Stimulated activated CD8-positive, alpha-beta memory T cell treated with anti-CD3 and anti-CD28 coated beads, Interleukin-7, amount 100 ng/mL, for 48 hours (primary cell): Measurements from ENCODE around the gene CCDC183.
A peak's percentile ranks its signal among the peaks of the same experiment; 100 is the strongest.

Experiments used
- DNase-seq, 2 donors: peaks; one replicate each; pipeline ENCODE4 v3.0.0-alpha.2; 2020; ENCODE audit warnings: low read depth in 1 of 2; ENCODE audit errors: extremely low read depth in 1 of 2

The CCDC183 gene

DNA sequence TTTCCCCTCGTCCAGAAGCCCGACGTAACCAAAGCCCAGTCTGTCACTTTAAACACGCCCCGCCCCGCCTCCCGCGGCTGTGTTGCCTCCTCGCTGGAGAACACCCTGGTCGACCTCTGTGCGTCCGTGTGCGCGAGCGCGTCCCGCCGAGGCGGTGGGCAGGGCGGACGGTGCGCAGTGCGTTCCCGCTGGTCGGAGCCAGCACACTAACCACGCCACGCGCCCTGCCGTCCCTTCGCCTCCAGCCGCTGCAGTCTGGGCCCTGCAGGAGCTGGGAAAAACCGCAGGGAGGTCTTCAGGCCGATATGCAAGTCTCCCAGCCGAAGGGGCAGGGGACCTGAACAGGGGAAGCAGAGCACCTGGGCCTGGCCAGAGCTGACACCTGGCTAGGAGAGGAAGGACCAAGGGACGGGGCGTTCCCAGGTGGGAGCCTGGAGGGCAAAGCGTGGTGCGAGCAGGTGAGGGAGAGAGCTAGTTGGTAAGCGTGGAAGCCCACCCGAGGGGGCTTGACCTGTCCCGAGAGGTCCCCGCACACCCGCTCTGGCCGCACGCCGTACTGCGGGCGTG lies 51.8 kb downstream of the CCDC183 start:
- DNase-seq = peak; percentile 66 to 86

DNA sequence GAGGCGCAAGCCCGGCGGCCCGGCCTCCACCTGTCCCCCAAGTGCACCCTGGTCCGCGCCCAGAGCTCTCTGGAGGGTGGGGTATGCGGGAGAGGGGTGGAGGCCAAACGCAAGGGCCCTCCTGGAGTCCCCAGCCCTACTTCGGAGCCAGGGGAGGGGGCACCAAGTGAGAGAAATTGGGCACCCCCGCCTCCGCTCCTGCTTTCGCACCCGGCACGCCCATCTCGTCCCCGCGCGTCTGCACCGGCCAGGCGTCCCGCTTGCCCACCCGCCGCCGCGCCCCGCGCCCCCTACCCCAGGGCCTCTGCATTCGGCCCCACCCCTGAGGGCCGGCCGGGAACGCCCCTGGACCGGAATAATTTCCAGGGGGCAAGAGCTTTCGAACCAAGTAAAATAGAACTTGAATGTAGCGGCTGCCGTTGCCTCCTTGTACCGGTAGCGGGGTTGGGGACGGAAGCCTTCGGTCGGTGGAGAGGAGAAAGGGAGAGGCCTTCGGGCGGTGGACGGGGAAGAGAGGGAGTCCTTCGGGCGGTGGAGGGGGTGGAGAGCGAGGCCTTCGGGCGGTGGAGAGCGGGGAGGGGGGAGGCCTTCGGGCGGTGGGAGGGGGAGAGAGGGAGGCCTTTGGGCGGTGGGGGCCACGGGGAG lies 52.4 kb downstream of the CCDC183 start:
- DNase-seq = no peak

DNA sequence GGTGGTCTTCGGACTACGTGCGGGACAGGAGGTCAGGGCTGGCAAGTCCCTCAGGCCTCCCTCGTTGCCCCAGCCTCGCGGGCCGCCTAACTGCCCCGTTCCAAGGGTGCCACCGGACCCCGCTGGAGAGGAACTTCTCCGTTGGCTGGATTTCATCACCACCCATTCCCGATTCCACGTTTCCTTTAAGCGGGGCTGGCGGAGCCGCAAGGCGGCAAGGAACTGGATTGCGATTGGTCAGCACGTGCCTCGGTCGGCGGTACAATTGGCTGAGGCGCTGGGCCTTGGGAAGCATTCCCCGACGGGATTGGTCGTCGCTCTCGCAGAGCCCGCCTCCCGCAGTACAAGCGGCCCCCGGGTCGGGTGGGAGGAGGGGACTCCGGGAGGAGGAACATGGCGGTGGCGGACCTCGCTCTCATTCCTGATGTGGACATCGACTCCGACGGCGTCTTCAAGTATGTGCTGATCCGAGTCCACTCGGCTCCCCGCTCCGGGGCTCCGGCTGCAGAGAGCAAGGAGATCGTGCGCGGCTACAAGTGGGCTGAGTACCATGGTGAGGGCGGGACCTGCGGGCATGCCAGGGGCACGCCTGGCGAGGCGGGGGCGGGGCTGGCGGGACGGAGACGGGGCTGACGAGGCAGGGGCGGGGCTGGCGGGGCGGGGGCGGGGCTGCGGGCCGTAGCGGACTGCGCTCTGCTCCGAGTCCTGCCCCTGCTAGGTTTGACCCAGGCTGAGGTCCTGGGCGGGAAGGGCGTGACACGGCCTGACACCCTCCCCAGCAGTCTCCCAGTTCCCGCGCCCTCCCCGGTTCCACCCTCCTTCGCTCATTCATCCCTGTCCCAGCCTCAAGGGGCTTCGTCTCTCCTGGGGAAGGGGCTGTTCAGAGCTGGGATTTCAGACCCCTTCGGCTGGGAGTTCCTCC lies 53.2 kb downstream of the CCDC183 start, which contains the start of gene PHPT1:
Gene PHPT1, plus strand, starts transcription at position 372 of the 922 bp plus-strand sequence. Its CDS starts 22 bp downstream, at position 394.
- DNase-seq = peak; percentile 95 to 97

DNA sequence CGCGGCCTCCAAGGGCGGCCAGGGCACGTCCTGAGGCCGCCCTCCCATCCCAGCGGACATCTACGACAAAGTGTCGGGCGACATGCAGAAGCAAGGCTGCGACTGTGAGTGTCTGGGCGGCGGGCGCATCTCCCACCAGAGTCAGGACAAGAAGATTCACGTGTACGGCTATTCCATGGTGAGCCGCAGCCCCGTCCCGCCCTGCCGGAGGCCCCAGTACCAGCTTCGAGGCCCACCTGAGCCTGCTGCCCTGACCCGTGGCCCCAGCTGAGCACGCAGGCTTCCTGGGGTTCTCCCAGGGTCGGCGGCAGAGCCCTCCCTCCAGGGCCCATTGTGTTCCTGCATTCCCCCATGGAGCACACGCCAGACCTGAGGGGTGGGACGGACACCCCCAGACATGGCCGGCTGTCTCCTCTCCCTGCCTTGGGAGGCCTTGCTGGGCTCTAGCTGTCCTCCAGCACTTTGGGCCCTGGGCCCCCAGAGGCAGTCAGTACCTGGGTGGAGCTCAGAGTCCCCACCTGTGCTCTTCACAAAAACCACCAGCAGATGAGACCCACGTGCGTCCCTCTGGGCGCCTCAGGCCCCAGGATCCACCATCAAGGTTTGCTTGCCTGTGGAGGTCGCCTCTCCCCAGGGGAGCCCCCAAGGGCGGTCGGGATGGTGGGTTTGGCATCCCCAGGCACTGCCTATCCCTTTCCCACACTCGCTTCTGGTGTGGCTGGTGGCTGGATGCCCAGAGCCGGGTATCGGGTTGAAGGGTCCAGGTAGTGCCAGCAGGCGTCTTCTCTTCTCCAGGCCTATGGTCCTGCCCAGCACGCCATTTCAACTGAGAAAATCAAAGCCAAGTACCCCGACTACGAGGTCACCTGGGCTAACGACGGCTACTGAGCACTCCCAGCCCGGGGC lies 54.1 kb downstream of the CCDC183 start:
- DNase-seq = no peak

DNA sequence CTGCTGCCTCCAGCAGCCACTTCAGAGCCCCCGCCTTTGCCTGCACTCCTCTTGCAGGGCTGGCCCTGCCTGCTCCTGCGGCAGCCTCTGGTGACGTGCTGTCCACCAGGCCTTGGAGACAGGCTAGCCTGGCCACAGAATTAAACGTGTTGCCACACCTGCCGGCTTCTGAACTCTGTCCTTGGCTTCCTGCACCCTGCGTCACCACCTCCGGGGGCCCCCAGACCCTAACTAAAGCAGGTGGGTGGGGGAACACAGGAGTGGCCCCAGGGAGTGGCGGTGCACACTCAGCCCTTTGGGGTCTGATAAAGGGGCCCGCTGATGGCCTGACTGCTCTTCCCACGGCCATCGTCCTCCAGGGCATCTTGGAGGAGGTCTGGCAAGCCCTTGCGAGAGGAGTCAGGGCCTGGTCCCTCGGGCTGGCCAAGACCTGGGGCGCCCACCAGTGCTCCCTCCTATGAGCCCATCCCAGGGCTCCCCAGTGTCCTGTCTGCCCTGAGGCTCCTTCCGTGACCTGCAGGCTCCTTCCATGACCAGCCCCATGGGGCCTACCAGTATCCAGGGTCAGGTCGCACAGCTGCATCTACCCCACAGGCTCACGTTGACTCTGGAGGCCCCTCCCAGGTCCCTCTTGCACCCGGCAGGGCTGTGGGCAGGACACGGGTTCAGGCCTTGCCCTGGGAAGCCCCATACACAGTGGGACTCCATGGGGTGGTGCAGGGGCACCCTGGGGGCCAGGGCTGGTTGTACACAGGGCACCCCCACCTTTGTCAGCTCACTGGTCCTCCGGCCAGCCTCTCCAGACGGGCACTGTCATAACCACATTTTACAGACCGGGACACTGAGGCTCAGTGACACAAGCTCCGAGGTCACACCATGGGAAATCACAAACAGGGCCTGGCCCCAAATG lies 55.0 kb downstream of the CCDC183 start:
- DNase-seq = no peak

DNA sequence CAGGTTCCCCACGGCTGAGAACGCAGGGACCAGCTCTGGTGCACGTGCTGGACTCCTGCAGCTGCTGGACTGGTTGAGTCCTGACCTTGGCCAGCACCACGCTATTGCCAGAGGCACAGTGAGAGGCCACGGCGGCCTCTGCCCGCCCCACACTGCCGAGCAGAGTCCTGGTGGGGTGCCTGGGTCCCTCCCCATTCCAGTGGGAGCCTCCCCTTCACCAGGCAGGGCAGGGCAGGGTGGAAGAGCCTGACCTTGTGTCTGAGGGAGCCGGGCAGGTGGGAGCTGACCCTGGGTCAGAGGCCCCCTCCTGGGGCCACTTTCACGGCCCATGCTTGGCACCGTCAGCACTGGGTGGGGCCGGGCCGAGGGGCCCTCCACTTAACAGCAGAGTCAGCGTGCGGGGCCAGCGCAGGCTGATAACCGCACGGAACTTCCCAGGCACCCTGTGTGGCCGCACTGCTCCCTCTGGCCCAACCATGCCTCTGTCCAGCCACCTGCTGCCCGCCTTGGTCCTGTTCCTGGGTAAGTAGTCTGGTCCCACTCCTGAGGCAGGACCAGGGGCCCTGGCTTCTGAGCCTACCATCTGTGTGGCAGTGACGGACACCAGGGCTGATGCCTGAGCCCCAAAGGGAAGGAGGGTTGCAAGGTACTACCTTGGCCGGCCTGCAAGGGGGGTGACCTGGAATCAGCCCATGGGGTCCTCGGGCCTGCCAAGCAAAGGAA lies 56.0 kb downstream of the CCDC183 start, which contains the start of gene MAMDC4:
Gene MAMDC4, plus strand, starts transcription at position 406 of the 723 bp plus-strand sequence. Its CDS starts 71 bp downstream, at position 477.
- DNase-seq = no peak

DNA sequence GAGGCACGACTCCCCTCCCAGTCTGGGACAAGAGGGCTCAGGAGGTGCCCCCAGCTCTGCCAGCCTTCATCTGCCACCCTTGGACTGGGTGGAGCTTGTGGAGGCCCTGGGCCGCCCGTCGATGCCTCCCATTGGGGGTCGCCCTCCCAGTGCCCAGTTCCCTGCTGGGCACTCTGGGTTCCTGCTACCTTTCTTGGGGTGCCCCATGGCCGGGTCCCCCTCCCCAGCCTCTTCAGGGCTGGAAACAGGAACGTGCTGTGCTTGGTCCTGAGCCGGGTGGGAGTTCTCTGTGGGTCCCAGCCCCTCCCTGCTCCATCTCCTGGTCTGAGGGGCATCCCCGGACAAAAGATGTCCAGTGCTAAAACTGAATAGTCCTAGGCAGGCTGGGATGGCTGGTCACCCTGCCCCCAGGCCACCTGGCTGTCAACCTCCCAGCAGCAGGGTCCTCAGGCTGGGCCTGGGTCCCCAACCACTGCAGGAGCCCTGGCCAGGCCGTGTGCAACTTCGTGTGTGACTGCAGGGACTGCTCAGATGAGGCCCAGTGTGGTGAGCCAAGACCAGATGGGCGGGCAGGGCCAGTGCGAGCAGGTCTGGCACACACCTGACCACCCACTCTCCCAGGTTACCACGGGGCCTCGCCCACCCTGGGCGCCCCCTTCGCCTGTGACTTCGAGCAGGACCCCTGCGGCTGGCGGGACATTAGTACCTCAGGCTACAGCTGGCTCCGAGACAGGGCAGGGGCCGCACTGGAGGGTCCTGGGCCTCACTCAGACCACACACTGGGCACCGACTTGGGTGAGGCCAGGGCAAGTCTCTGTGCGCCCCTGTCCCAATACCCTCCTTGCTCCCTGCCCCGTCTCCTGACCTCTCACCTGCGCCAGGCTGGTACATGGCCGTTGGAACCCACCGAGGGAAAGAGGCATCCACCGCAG lies 56.8 kb downstream of the CCDC183 start:
- no peak for DNase-seq

DNA sequence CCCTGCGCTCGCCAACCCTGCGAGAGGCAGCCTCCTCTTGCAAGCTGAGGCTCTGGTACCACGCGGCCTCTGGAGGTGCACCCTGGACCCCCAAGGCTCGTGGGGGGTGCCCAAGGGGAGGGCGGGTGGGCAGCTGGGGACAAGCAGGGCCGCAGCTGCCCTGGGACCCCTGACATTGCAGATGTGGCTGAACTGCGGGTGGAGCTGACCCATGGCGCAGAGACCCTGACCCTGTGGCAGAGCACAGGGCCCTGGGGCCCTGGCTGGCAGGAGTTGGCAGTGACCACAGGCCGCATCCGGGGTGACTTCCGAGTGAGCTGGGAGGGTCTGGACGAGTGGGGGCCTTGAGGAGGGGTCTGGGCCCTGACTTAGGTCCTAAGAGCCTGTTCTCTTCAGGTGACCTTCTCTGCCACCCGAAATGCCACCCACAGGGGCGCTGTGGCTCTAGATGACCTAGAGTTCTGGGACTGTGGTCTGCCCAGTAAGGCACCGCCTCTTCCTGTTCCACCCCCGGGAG lies 57.5 kb downstream of the CCDC183 start:
- no peak for DNase-seq

DNA sequence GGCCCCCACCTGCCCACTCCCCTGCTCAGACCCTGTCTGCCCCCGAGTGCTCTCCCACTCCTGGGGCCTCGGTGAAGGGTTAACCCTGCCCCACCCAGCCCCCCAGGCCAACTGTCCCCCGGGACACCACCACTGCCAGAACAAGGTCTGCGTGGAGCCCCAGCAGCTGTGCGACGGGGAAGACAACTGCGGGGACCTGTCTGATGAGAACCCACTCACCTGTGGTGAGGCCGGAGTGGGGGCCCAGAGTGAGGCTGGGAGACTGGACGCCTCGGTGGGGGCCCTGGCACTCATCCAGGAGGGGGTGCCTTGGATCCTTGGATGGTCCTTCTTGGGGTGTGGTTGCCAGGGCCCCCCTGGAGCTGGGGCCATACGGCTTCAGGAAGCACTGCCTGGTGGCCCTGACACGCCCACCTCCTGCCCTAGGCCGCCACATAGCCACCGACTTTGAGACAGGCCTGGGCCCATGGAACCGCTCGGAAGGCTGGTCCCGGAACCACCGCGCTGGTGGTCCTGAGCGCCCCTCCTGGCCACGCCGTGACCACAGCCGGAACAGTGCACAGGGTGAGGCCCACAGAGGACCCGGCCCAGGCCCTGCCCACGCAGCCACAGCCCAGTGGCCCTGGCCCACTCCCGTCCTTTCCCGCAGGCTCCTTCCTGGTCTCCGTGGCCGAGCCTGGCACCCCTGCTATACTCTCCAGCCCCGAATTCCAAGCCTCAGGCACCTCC lies 58.1 kb downstream of the CCDC183 start:
- no peak for DNase-seq

DNA sequence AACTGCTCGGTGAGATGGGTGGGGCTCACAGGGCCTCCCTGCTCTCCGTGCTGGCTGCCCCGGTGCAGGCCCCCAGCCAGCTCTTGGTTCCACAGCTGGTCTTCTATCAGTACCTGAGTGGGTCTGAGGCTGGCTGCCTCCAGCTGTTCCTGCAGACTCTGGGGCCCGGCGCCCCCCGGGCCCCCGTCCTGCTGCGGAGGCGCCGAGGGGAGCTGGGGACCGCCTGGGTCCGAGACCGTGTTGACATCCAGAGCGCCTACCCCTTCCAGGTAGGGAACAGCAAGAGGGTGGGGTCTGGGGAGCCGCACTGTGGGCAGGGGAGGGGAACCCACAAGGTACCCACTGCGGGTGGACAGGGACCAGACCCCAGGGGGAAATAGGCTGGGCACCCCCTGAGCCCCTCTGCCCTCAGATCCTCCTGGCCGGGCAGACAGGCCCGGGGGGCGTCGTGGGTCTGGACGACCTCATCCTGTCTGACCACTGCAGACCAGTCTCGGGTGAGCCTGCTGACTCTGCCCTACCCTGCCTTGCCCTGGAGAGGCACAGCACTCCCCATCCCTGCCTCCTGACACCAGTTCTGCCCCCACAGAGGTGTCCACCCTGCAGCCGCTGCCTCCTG lies 58.8 kb downstream of the CCDC183 start:
- DNase-seq = no peak

DNA sequence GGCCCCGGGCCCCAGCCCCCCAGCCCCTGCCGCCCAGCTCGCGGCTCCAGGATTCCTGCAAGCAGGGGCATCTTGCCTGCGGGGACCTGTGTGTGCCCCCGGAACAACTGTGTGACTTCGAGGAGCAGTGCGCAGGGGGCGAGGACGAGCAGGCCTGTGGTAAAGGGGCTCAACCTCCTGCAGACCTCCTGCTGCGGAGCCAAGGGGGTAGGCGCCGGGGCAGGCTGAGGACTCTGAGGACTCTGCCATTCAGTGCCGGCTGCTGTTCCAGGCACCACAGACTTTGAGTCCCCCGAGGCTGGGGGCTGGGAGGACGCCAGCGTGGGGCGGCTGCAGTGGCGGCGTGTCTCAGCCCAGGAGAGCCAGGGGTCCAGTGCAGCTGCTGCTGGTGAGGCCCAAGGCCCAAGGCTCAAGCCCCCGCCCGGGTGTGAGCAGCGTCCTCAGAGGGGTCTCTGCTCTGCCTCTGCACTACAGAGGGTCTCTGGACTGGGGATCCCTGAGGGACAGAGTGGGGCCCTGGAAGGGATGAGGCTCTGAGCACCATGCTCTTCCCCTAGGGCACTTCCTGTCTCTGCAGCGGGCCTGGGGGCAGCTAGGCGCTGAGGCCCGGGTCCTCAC lies 59.4 kb downstream of the CCDC183 start:
- DNase-seq = no peak

DNA sequence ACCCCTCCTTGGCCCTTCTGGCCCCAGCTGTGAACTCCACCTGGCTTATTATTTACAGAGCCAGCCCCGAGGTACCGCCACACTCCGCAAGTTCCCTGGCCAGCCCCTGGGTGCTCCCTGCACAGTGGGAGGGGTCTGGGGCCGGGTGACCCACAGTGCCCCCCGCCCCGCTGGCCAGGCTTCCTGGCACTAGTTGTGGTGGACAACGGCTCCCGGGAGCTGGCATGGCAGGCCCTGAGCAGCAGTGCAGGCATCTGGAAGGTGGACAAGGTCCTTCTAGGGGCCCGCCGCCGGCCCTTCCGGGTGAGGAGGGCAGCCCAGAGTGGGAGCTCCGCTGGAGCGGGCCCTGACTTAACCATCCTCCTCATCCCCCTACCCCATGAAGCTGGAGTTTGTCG lies 59.9 kb downstream of the CCDC183 start:
- DNase-seq = no peak

DNA sequence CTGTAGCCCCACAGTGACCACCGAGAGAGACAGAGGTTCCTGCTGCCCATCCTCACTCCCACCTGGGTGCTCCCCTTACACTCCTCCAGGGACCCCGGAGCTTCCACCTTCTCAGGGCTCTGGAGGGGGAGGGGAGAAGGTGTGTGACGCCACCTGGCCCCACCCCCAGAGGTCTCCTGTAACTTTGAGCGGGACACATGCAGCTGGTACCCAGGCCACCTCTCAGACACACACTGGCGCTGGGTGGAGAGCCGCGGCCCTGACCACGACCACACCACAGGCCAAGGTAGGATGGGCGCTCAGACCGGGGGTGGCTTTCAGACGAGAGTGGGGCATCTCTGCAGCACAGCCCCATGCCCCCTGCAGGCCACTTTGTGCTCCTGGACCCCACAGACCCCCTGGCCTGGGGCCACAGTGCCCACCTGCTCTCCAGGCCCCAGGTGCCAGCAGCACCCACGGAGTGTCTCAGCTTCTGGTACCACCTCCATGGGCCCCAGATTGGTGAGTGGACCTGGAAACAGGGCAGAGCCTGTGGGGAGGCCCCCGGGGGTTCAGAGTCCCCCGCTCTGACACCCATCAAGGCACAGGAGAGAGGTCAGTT lies 60.5 kb downstream of the CCDC183 start:
- no peak for DNase-seq

DNA sequence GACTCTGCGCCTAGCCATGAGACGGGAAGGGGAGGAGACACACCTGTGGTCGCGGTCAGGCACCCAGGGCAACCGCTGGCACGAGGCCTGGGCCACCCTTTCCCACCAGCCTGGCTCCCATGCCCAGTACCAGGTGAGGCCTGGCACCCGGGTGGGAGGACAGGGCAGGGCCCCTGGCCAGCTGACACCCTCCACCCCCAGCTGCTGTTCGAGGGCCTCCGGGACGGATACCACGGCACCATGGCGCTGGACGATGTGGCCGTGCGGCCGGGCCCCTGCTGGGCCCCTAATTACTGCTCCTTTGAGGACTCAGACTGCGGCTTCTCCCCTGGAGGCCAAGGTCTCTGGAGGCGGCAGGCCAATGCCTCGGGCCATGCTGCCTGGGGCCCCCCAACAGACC lies 61.0 kb downstream of the CCDC183 start:
- no peak for DNase-seq
